Activated T-helper 2 cell treated with anti-CD3 and anti-CD28 coated beads, Interferon-gamma antibody, Interleukin-2, Interleukin-4, amounts not matched to agents 10 μg/mL and 5 μg/mL and 100 μg/mL, durations not matched to agents 14 hours and 24 hours and 36 hours (primary cell): ENCODE data around the gene RHOJ. TPM values are rescaled to one million over a fixed set of nuclear protein-coding genes. Genes with fewer than 3 reads are reported as not detected.
"Not testable (repeated sequence)": the region's sequence is repeated elsewhere in the genome, so short reads cannot be mapped to it uniquely, and the experiment has no call there.

Experiments used
- DNase-seq: peaks from one replicate; pipeline ENCODE4 v3.0.0; 2021; ENCODE audit warnings: low spot score
- H3K27ac Mint-ChIP-seq: one replicate; pipeline ENCODE4 v1.8.0; 2021; ENCODE audit warnings: mixed read lengths
- H3K27me3 Mint-ChIP-seq: one replicate; pipeline ENCODE4 v1.8.0; 2021; ENCODE audit warnings: low read depth, mixed read lengths
- H3K36me3 Mint-ChIP-seq: one replicate; pipeline ENCODE4 v1.8.0; 2021; ENCODE audit warnings: low read depth, mixed read lengths
- H3K4me1 Mint-ChIP-seq: one replicate; pipeline ENCODE4 v1.8.0; 2021; ENCODE audit warnings: low read depth, mixed read lengths
- H3K4me3 Mint-ChIP-seq: one replicate; pipeline ENCODE4 v1.8.0; 2021; ENCODE audit warnings: low read depth, mild to moderate bottlenecking, moderate library complexity, mixed read lengths
- H3K9me3 Mint-ChIP-seq: one replicate; pipeline ENCODE4 v1.8.0; 2021; ENCODE audit warnings: mixed read lengths
- intact Hi-C: fragments of 100-400 bp; cut with micrococcal nuclease; formaldehyde crosslinking; loops from one replicate; pipeline ENCODE4 v1.15.1; 2023
- total RNA-seq: library from RNA; stranded (reverse); gene quantifications from 2 replicates; pipeline ENCODE4 v1.2.3, GENCODE V29; 2022

The RHOJ gene
- total RNA-seq: not detected in 2 replicates

DNA sequence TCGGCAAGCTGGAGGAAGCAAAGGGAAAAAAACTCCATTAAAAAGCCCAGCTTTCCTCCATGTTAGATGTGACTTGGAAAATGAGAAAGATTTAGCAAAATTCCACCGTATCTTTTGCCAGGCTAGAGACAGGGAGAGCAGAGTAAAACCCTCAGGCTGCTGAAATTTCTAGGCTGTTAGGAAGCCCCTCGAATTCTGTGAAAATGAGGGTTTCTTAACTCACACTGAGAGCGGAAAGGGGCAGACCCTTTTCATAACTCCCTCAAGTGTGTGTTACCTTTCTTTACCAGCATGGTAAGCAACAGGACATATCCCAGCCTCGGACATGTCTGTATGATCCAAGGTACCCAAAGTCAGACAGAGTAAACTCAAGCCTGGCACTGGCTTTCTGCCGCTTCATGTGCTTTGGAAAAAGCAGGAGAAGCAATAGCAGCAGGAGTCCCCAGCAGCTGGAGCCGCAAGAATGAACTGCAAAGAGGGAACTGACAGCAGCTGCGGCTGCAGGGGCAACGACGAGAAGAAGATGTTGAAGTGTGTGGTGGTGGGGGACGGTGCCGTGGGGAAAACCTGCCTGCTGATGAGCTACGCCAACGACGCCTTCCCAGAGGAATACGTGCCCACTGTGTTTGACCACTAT is at the start of gene RHOJ:
Gene RHOJ, plus strand, starts transcription at position 37 of the 637 bp plus-strand sequence. Its CDS starts 427 bp downstream, at position 464.
- no peak within 1 kb of the TSS for H3K4me3 Mint-ChIP-seq
- H3K4me1 Mint-ChIP-seq: no peaks in the 10 kb centered on the region
- H3K36me3 Mint-ChIP-seq: no peaks in the 10 kb centered on the region
- no peaks in the 10 kb centered on the region for H3K27me3 Mint-ChIP-seq
- H3K9me3 Mint-ChIP-seq: no peaks in the 10 kb centered on the region
- intact Hi-C loops: no loop called here
- no peak for DNase-seq
- H3K27ac Mint-ChIP-seq: no peak within 1 kb of the TSS

DNA sequence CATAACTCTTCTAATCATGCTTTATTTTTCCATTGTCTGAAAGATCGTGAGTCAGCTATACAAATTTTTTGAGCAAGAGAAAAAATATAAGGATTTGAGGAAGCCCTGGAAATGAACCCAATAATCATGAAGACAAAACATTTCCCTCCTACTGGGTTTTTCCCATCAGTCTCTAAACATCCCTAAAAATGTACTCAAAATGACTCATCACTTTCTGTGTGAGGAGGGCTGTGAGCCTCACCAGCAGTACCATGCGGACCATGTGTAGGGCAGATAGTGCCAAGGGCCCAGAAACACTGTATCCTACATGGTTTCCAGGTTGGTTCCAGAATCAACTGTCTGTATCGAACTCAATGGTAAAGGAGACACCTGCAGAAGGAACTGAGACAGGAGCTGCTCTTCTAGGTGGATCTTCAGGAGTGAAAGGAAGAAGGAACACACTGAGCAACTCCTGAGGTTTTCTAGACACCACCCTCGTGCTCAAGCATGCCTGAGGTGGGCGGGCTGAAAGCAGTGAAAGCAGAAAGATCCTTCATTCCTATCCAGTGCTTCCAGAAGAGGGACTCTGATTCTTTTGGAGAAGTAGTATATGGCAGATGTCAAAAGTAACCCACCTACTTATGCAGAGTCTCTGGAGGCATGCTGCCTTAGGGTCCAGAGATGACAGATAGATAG is 48.6 kb upstream of the RHOJ start:
- Mint-ChIP-seq H3K9me3 (no peaks in the 10 kb centered on the region), H3K27me3 (no peaks in the 10 kb centered on the region), H3K4me1 (no peaks in the 10 kb centered on the region), H3K27ac (no peak overlapping the region), H3K4me3 (no peak overlapping the region), H3K36me3 (no peaks in the 10 kb centered on the region)
- intact Hi-C loops: no loop called here
- no peak for DNase-seq

DNA sequence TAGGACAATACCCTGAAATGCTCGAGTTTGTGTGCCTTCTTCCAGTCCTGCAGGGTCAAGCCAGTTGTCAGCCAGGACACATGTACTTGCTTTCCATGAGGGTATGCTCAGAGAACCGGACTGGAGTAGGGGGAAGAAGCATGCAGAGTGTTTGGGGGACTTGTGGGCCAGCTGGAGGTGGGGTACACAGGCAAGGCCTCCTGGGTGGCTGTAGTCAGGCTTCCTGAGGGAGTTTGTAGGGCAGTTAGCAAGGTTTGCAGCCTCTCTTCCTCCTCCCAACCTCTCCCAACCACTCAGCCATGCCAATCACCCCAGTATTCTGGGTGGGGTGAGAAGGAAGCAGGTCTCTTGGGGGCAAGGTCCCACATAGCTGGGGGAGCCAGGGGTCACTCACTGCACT is 47.0 kb upstream of the RHOJ start:
- DNase-seq: no peak
- H3K36me3 Mint-ChIP-seq: no peaks in the 10 kb centered on the region
- no peaks in the 10 kb centered on the region for H3K9me3 Mint-ChIP-seq
- intact Hi-C loops: no loop called here
- no peaks in the 10 kb centered on the region for H3K27me3 Mint-ChIP-seq
- H3K27ac Mint-ChIP-seq: no peak overlapping the region
- no peaks in the 10 kb centered on the region for H3K4me1 Mint-ChIP-seq
- H3K4me3 Mint-ChIP-seq: no peak overlapping the region

DNA sequence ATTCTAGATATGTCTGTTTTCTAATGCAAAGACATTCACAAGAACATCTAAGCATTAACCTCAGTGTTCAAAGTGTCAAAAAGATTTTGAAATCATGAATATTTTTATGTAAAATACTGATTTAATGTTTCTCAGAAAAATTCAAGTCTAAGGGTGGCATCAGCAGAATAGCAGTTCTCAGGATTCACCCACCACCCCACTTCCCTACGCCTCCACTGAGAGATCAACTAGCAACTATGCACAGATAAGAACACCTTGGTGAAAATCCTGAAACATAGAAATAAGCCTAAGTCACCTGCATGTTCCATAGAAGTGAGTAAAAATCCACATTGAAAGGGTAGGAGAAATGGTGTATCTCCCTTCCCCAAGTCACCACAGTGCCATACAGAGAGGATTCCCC is 40.9 kb upstream of the RHOJ start:
- intact Hi-C loops: no loop called here
- no peaks in the 10 kb centered on the region for H3K27me3 Mint-ChIP-seq

DNA sequence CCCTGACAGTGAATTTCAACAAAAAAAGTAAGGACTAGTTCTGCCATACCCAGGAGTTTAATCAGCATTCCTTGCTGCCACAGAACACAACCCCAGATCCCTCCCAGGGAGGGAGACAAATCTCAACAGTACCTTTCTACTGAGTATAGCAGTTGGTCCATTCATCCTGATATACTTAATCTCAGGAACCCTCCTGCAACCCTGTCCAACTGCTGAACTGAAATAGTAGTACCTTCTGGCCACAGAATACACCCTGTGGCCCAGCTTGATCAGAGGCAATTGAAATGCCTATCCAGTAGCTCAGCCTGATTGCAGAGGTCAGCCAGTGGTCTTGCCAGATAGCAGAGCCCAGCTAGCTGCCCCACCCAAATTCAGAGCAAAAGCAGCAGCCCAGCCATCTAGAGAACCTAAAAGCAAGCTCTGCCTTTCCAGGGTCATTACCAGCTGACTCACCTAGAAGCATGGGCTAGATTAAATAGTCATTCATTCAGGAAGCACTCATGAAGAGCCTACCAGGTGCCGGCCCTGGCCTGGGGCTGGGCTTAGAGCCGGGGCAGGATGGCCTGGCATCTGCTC is 40.0 kb upstream of the RHOJ start:
- Mint-ChIP-seq H3K27ac (no peak overlapping the region), H3K36me3 (no peaks in the 10 kb centered on the region), H3K9me3 (no peaks in the 10 kb centered on the region), H3K4me1 (no peaks in the 10 kb centered on the region), H3K4me3 (no peak overlapping the region), H3K27me3 (no peaks in the 10 kb centered on the region)
- intact Hi-C loops: no loop called here
- DNase-seq: no peak

More for the DNA sequence above, 40.9 kb upstream of the RHOJ start:
- Mint-ChIP-seq H3K4me3 (no peak overlapping the region), H3K9me3 (no peaks in the 10 kb centered on the region), H3K36me3 (no peaks in the 10 kb centered on the region), H3K27ac (no peak overlapping the region), H3K4me1 (no peaks in the 10 kb centered on the region)
- no peak for DNase-seq

DNA sequence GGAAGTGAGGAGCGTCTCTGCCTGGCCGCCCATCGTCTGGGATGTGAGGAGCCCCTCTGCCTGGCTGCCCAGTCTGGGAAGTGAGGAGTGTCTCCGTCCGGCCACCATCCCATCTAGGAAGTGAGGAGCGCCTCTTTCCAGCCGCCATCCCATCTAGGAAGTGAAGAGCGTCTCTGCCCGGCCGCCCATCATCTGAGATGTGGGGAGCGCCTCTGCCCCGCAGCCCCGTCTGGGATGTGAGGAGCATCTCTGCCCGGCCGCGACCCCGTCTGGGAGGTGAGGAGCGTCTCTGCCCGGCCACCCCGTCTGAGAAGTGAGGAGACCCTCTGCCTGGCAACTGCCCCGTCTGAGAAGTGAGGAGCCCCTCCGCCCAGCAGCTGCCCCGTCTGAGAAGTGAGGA is 39.0 kb upstream of the RHOJ start:
- H3K4me3 Mint-ChIP-seq, intact Hi-C loops, H3K36me3 Mint-ChIP-seq, H3K27me3 Mint-ChIP-seq, H3K27ac Mint-ChIP-seq, H3K9me3 Mint-ChIP-seq, DNase-seq, H3K4me1 Mint-ChIP-seq: not testable (repeated sequence)

DNA sequence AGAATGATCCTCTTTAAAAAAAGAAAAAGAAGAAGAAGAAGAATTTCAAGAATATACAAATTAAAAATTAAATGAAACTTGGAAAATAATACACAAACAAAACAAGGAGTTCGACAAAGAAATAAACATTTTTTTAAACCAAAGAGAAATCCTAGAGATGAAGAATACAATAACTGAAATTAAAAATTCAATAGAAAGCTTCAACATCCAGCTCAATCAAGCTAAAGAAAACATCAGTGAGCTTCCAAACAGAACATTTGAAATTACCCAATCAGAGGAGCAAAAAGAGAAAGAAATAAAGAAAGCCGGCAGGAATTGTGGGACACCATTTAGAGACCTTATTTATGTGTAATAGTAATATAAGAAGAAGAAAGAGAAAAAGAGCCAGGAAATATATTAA is 37.2 kb upstream of the RHOJ start:
- H3K27ac Mint-ChIP-seq: no peak overlapping the region
- H3K36me3 Mint-ChIP-seq: no peaks in the 10 kb centered on the region
- H3K9me3 Mint-ChIP-seq: no peaks in the 10 kb centered on the region
- H3K4me1 Mint-ChIP-seq: no peaks in the 10 kb centered on the region
- no peaks in the 10 kb centered on the region for H3K27me3 Mint-ChIP-seq
- no peak for DNase-seq
- intact Hi-C loops: no loop called here
- H3K4me3 Mint-ChIP-seq: no peak overlapping the region

DNA sequence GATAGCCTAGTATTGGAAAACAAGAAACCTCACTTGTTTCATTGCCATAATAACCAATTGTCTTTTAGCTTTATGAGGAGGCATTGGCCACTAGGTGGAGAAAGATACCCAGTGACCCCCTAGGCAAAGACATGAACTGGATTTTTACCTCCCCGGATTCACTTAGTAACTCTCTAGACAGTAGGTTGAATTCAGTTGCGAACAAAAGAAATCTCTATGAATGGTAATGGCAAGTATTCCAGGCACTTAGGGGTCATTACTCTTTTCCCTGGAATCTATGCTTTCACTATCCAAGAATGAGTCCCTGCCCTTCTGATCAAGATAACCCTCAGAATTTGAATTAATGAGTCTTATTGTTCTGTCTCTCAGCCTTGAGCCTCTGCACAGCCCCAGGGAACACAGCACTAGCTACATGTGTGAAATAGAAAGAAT is 29.5 kb upstream of the RHOJ start:
- no peaks in the 10 kb centered on the region for H3K27me3 Mint-ChIP-seq
- DNase-seq: no peak
- H3K27ac Mint-ChIP-seq: no peak overlapping the region
- H3K36me3 Mint-ChIP-seq: no peaks in the 10 kb centered on the region
- no peaks in the 10 kb centered on the region for H3K4me1 Mint-ChIP-seq
- intact Hi-C loops: loop anchor here (5.0 kb wide), 1 partner anchor 103 kb away; no protein-coding TSS in a partner anchor
- H3K4me3 Mint-ChIP-seq: no peak overlapping the region
- H3K9me3 Mint-ChIP-seq: no peaks in the 10 kb centered on the region

DNA sequence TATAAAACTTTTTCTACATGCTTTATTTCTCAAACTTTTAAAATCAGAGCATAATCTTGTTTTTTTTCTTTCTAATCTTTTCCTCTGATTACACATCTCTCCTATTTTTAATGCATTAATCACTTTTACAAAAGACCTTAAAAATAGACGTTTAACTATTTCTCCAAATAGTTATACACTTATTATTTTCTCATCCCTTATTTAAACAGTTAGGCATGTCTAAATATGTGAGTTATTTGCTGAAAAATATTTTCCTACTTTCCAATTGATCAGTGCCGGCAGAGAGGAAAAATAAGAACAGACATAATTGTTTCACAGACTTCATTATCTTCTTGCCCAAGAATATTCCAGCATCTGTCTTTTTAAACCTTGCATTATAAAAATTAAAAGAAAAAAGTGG is 28.7 kb upstream of the RHOJ start:
- no peaks in the 10 kb centered on the region for H3K4me1 Mint-ChIP-seq
- intact Hi-C loops: no loop called here

DNA sequence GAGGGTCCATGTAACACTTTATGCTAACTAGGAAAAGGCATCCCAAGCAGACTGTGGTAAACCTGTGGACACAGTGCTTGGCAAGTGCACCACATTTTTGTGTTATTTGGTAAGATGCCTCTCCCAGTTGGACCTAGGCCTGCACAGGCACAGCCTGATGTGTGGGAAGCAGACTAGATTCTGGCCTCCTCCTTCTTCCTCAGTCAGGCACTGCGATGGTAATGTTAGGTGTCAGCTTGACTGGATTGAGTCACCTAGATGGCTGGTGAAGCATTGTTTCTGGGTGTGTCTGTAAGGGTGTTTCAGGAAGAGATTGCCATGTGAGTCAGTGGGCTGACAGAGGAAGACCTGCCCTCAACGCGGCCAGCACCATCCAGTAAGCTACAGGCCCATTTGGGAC is 25.3 kb upstream of the RHOJ start:
- Mint-ChIP-seq H3K36me3 (no peaks in the 10 kb centered on the region), H3K4me3 (no peak overlapping the region), H3K4me1 (no peaks in the 10 kb centered on the region), H3K27ac (no peak overlapping the region), H3K27me3 (no peaks in the 10 kb centered on the region), H3K9me3 (no peaks in the 10 kb centered on the region)
- intact Hi-C loops: no loop called here
- no peak for DNase-seq

More for the DNA sequence above, 28.7 kb upstream of the RHOJ start:
- no peak for DNase-seq
- Mint-ChIP-seq H3K4me3 (no peak overlapping the region), H3K27ac (no peak overlapping the region), H3K27me3 (no peaks in the 10 kb centered on the region), H3K9me3 (no peaks in the 10 kb centered on the region), H3K36me3 (no peaks in the 10 kb centered on the region)

DNA sequence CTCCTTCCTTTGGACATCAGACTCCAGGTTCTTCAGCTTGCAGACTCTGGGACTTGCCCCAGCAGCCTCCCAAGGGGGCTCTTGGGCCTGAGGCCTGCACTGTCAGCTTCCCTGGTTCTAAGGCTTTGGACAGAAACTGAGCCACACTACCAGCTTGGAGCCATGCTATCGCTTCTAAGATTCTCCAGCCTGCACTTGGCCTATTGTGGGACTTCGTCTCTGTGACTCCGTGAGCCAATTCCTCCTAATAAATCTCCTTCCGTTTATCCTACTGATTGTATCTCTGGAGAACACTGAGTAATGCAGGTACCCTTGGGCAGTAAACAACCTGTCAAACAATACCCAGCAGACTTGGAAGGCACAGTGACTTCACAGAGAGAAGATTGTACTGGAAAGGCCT is 24.9 kb upstream of the RHOJ start:
- intact Hi-C loops: no loop called here
- no peaks in the 10 kb centered on the region for H3K4me1 Mint-ChIP-seq
- H3K36me3 Mint-ChIP-seq: no peaks in the 10 kb centered on the region
- no peak overlapping the region for H3K27ac Mint-ChIP-seq
- H3K9me3 Mint-ChIP-seq: no peaks in the 10 kb centered on the region
- H3K27me3 Mint-ChIP-seq: no peaks in the 10 kb centered on the region
- H3K4me3 Mint-ChIP-seq: no peak overlapping the region
- no peak for DNase-seq

DNA sequence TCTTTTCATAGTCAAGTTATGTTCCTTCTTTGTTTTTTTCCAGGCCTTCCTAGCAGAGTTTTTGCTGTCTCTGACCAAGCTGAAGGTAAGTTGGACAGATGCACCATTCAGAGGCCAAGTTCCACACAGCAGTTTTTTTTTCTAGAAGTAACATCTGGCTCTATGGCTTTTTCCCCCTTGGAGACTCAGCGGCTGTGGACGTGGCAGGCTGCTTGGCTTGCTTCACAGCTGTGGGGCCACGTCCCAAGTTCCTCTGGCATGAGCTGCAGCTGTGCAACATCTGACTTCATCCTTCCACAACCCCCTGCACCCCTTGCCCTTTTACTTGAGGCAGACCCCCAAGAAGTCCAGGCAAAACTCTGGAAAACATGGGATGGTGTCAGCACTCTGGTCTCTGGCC is 24.2 kb upstream of the RHOJ start:
- no peaks in the 10 kb centered on the region for H3K36me3 Mint-ChIP-seq
- H3K27ac Mint-ChIP-seq: no peak overlapping the region
- no peak overlapping the region for H3K4me3 Mint-ChIP-seq
- no peaks in the 10 kb centered on the region for H3K9me3 Mint-ChIP-seq
- no peak for DNase-seq
- H3K4me1 Mint-ChIP-seq: no peaks in the 10 kb centered on the region
- no peaks in the 10 kb centered on the region for H3K27me3 Mint-ChIP-seq
- intact Hi-C loops: no loop called here

DNA sequence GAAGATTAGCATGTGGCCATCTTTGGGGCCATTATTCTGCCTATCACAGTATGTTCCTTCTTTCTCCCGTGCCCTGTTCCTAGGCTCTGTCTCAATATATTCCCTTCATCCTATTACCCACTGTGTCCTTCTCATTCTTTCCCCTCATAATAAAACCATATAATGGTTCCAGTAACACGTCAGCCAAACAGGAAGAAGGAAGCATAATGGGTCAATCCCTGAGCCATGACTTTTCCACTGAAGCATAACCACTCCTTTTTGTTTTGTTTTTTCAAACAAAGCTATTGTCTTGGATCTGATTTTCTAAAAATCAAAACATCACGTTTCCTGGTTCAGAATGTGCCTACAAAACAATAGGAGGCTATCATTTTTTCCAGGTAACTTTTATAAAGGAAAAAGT is 21.3 kb upstream of the RHOJ start:
- no peaks in the 10 kb centered on the region for H3K9me3 Mint-ChIP-seq
- no peaks in the 10 kb centered on the region for H3K36me3 Mint-ChIP-seq
- no peak overlapping the region for H3K4me3 Mint-ChIP-seq
- no peaks in the 10 kb centered on the region for H3K4me1 Mint-ChIP-seq
- no peak for DNase-seq
- intact Hi-C loops: no loop called here
- H3K27me3 Mint-ChIP-seq: no peaks in the 10 kb centered on the region
- H3K27ac Mint-ChIP-seq: no peak overlapping the region
